H9 (cell line): Measurements from ENCODE around the gene E2F7. TPM values are rescaled to one million over a fixed set of nuclear protein-coding genes. Genes with fewer than 3 reads are reported as not detected.

Experiments used
- DNase-seq: peaks from one replicate; pipeline ENCODE4 v3.0.0-alpha.2; 2017
- H2AFZ ChIP-seq: one replicate; pipeline ENCODE4 v1.6.1; 2013; ENCODE audit warnings: mild to moderate bottlenecking, low read length, control low read depth, moderate library complexity
- H2AK5ac ChIP-seq: 2 replicates; pipeline ENCODE4 v1.6.1; 2013; ENCODE audit warnings: low read length, control low read depth, mixed read lengths; ENCODE audit not compliant: insufficient read length
- H2BK120ac ChIP-seq: one replicate; pipeline ENCODE4 v1.6.1; 2013; ENCODE audit warnings: low read depth, mild to moderate bottlenecking, low read length, control low read depth, inconsistent platforms; ENCODE audit not compliant: poor library complexity, severe bottlenecking
- H2BK12ac ChIP-seq: 2 replicates; pipeline ENCODE4 v1.6.1; 2013; ENCODE audit warnings: low read length, control low read depth, mixed read lengths, low read depth; ENCODE audit not compliant: insufficient read length
- H2BK15ac ChIP-seq: 2 replicates; pipeline ENCODE4 v1.6.1; 2013; ENCODE audit warnings: low read depth, low read length, control low read depth
- H2BK20ac ChIP-seq: one replicate; pipeline ENCODE4 v1.6.1; 2013; ENCODE audit warnings: low read depth, mild to moderate bottlenecking, low read length, control low read depth, inconsistent platforms; ENCODE audit not compliant: poor library complexity, severe bottlenecking
- H2BK5ac ChIP-seq: 2 replicates; pipeline ENCODE4 v1.6.1; 2013; ENCODE audit warnings: low read length, control low read depth, mixed read lengths; ENCODE audit not compliant: insufficient read length
- H3K14ac ChIP-seq: 2 replicates; pipeline ENCODE4 v1.6.1; 2013; ENCODE audit warnings: low read length, control low read depth; ENCODE audit not compliant: insufficient read depth
- H3K18ac ChIP-seq: 2 replicates; pipeline ENCODE4 v1.6.1; 2013; ENCODE audit warnings: low read depth, mild to moderate bottlenecking, mixed read lengths, low read length, control low read depth; ENCODE audit not compliant: insufficient read length
- H3K23ac ChIP-seq: 2 replicates; pipeline ENCODE4 v1.6.1; 2013; ENCODE audit warnings: low read length, control low read depth, mixed read lengths, low read depth; ENCODE audit not compliant: insufficient read length
- H3K23me2 ChIP-seq: 2 replicates; pipeline ENCODE4 v1.6.1; 2013; ENCODE audit warnings: low read depth, mild to moderate bottlenecking, mixed read lengths, low read length, control low read depth; ENCODE audit not compliant: insufficient read length, poor library complexity, severe bottlenecking
- H3K27ac ChIP-seq: 2 replicates; pipeline ENCODE4 v1.5.1; 2013; ENCODE audit warnings: low read length, control low read depth, mixed read lengths, low read depth; ENCODE audit not compliant: insufficient read length
- H3K27me3 ChIP-seq: 2 replicates; pipeline ENCODE4 v1.6.1; 2013; ENCODE audit warnings: low read length, control low read depth, inconsistent platforms; ENCODE audit not compliant: insufficient read depth
- H3K4ac ChIP-seq: 2 replicates; pipeline ENCODE4 v1.6.1; 2013; ENCODE audit warnings: low read depth, mild to moderate bottlenecking, control low read depth, inconsistent platforms, low read length, moderate library complexity
- H3K4me1 ChIP-seq: 2 replicates; pipeline ENCODE4 v1.6.1; 2013; ENCODE audit warnings: low read length, control low read depth, inconsistent platforms; ENCODE audit not compliant: insufficient read depth
- H3K4me2 ChIP-seq: 2 replicates; pipeline ENCODE4 v1.6.1; 2013; ENCODE audit warnings: low read length, control low read depth, mixed read lengths; ENCODE audit not compliant: insufficient read length, insufficient read depth
- H3K56ac ChIP-seq: 2 replicates; pipeline ENCODE4 v1.6.1; 2013; ENCODE audit warnings: low read depth, mild to moderate bottlenecking, mixed read lengths, low read length, control low read depth; ENCODE audit not compliant: insufficient read length
- H3K79me1 ChIP-seq: 2 replicates; pipeline ENCODE4 v1.6.1; 2013; ENCODE audit warnings: low read depth, mild to moderate bottlenecking, moderate library complexity, low read length, control low read depth, inconsistent platforms; ENCODE audit not compliant: insufficient read depth, poor library complexity, severe bottlenecking
- H3K79me2 ChIP-seq: 2 replicates; pipeline ENCODE4 v1.6.1; 2013; ENCODE audit warnings: low read length, control low read depth, inconsistent platforms; ENCODE audit not compliant: insufficient read depth
- H3K9ac ChIP-seq: 2 replicates; pipeline ENCODE4 v1.6.1; 2013; ENCODE audit warnings: low read length, control low read depth, mixed read lengths; ENCODE audit not compliant: insufficient read length; ENCODE audit errors: extremely low read depth
- H3K9me3 ChIP-seq: one replicate; pipeline ENCODE4 v1.6.1; 2013; ENCODE audit warnings: low read depth, low read length, inconsistent platforms; ENCODE audit not compliant: control insufficient read depth
- H3T11ph ChIP-seq: one replicate; pipeline ENCODE4 v1.6.1; 2013; ENCODE audit warnings: mild to moderate bottlenecking, low read length, control low read depth, inconsistent platforms
- H4K20me1 ChIP-seq: one replicate; pipeline ENCODE4 v1.6.1; 2013; ENCODE audit not compliant: control insufficient read depth, insufficient read length, insufficient read depth
- H4K5ac ChIP-seq: 2 replicates; pipeline ENCODE4 v1.6.1; 2013; ENCODE audit warnings: low read depth, mild to moderate bottlenecking, mixed read lengths, low read length, control low read depth; ENCODE audit not compliant: insufficient read length
- H4K8ac ChIP-seq: replicated peaks from 2 replicates; pipeline ENCODE4 v1.6.1; 2013; ENCODE audit warnings: low read length, control low read depth, mixed read lengths, low read depth; ENCODE audit not compliant: insufficient read length
- H4K91ac ChIP-seq: 2 replicates; pipeline ENCODE4 v1.6.1; 2013; ENCODE audit warnings: low read depth, mild to moderate bottlenecking, moderate library complexity, mixed read lengths, low read length, control low read depth; ENCODE audit not compliant: insufficient read length
- H3K27ac Mint-ChIP-seq, 3 experiments: 2 replicates in 2 of 3; 3 replicates in 1 of 3; pipeline ENCODE4 v1.8.0; 2020 to 2021; ENCODE audit warnings: mixed read lengths in 3 of 3, mild to moderate bottlenecking in 1 of 3, moderate library complexity in 1 of 3
- H3K27me3 Mint-ChIP-seq: 2 replicates; pipeline ENCODE4 v1.8.0; 2021; ENCODE audit warnings: low read depth, mild to moderate bottlenecking, moderate library complexity, mixed read lengths
- H3K36me3 Mint-ChIP-seq, 3 experiments: 2 replicates in 2 of 3; 3 replicates in 1 of 3; pipeline ENCODE4 v1.8.0; 2020 to 2021; ENCODE audit warnings: low read depth in 3 of 3, mixed read lengths in 3 of 3; ENCODE audit not compliant: insufficient read depth in 1 of 3
- H3K4me1 Mint-ChIP-seq, 2 experiments: 2 replicates each; pipeline ENCODE4 v1.8.0; 2020; ENCODE audit warnings: mixed read lengths in 2 of 2
- H3K4me3 Mint-ChIP-seq, 2 experiments: 2 replicates in 1 of 2; 3 replicates in 1 of 2; pipeline ENCODE4 v1.8.0; 2020 to 2021; ENCODE audit warnings: mild to moderate bottlenecking in 2 of 2, mixed read lengths in 2 of 2, moderate library complexity in 1 of 2
- H3K9me3 Mint-ChIP-seq, 2 experiments: 2 replicates in 1 of 2; 3 replicates in 1 of 2; pipeline ENCODE4 v1.8.0; 2020; ENCODE audit warnings: mild to moderate bottlenecking in 2 of 2, mixed read lengths in 2 of 2, moderate library complexity in 1 of 2
- CTCF ChIP-seq: fragments of 200-600 bp; sonication (generic); conservative IDR thresholded peaks from 3 replicates; pipeline ENCODE4 v1.8.0; 2021; ENCODE audit warnings: antibody characterized with exemption, mild to moderate bottlenecking
- WGBS: extraction: QIAGEN DNeasy Blood & Tissue Kit; methylation state at CpG from one replicate; pipeline ENCODE4 v1.1.7; 2013; ENCODE audit warnings: missing lambda C conversion rate, low lambda C conversion rate, mixed read lengths; ENCODE audit not compliant: insufficient read length; ENCODE audit errors: extremely low coverage; 5-methylcytosine and 5-hydroxymethylcytosine counted together
- total RNA-seq: library from RNA; stranded (reverse); gene quantifications from 2 replicates; pipeline ENCODE4 v1.2.1, GENCODE V29; 2021

The E2F7 gene
- total RNA-seq, 1 experiment from 2014 or later, result 24.5 TPM

DNA sequence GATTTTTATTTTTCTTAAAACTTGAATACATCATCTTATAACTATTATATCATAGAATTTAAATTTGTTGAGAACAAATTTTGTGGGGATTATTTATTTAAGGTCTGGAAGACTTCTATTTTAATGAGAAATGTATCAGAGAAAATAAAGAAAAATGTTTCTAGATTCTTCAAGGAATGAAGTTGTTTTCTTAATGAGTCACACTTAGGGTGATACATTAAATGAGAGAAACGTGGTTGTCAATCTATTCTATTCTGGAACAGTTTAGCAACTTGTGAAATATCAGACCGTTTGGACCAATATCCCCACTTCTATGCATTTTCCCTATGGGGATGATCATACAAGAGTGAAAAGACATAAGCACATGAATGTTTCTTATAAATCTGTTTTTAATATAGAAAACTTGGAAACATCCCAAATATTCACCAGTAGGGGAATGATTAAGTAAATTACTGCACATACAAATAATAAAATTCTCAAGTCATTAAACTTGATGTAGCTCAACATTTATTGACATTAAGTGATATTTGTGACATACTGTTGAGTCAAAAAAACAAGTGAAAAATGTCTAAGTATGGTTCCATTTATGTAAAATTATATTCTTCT, 88.5 kb downstream of the E2F7 start:
- H3K56ac ChIP-seq, result no peak overlapping the region
- H3K79me1 ChIP-seq, result no peaks in the 10 kb centered on the region
- Mint-ChIP-seq H3K9me3 (peaks cover 2 to 4% of the 10 kb centered on the region in 2 experiments; a peak in 3 of 5 replicates), H3K4me1 (peaks cover 10 to 13% of the 10 kb centered on the region in 2 experiments), H3K4me3 (no peak overlapping the region), H3K27ac (no peak overlapping the region), H3K36me3 (peaks cover 0 to 2% (median under 1%) of the 10 kb centered on the region in 3 experiments; a peak in 3 of 7 replicates), H3K27me3 (no peaks in the 10 kb centered on the region; the same call in 1 of the 2 replicates)
- H2BK20ac ChIP-seq, result no peak overlapping the region
- H2BK5ac ChIP-seq, result no peak overlapping the region
- no peak overlapping the region for H2BK15ac ChIP-seq
- no peak overlapping the region for H3T11ph ChIP-seq
- H4K5ac ChIP-seq, result no peak overlapping the region
- no peak overlapping the region for H3K18ac ChIP-seq
- H2BK12ac ChIP-seq, result no peak overlapping the region
- no peaks in the 10 kb centered on the region for H4K20me1 ChIP-seq
- DNase-seq, result no peak
- no peak overlapping the region for H3K27ac ChIP-seq
- no peak overlapping the region for H2AFZ ChIP-seq
- no CpG with 5 or more reads among the region's 2 CpGs for WGBS
- no peak overlapping the region for H4K91ac ChIP-seq
- no peak overlapping the region for H2AK5ac ChIP-seq
- no peaks in the 10 kb centered on the region for H3K9me3 ChIP-seq
- no peak overlapping the region for H3K4ac ChIP-seq
- no peaks in the 10 kb centered on the region for H3K23me2 ChIP-seq
- H3K27me3 ChIP-seq, result no peaks in the 10 kb centered on the region
- H3K79me2 ChIP-seq, result no peaks in the 10 kb centered on the region
- H4K8ac ChIP-seq, result no peak overlapping the region
- no peak overlapping the region for H2BK120ac ChIP-seq
- no peak overlapping the region for H3K4me2 ChIP-seq
- TF ChIP-seq CTCF, result no peak
- peaks cover 2% of the 10 kb centered on the region; the same call in 1 of the 2 replicates for H3K4me1 ChIP-seq
- no peak overlapping the region for H3K14ac ChIP-seq
- H3K9ac ChIP-seq, result no peak overlapping the region
- no peak overlapping the region for H3K23ac ChIP-seq

Other genes with a start within 250 kb of the E2F7 start
- 156 and 158 TPM in 2 replicates for gene CSRP2, start 186.6 kb downstream of the E2F7 start, total RNA-seq